GM12878 (cell line): Measurements from ENCODE around the gene CCSER1. TPM values are rescaled to one million over a fixed set of nuclear protein-coding genes. Genes with fewer than 3 reads are reported as not detected.
"Not testable (repeated sequence)": the region's sequence is repeated elsewhere in the genome, so short reads cannot be mapped to it uniquely, and the experiment has no call there.

Experiments used
- ATAC-seq: fragments of 200-7000 bp; cut with Tn5 transposase; 3 replicates; pipeline ENCODE4 v1.9.1; 2020; ENCODE audit warnings: mild to moderate bottlenecking, moderate library complexity
- BruUV-seq: library from RNA; stranded (reverse); fragments of 400-500 nt; replicated peaks from 2 replicates; lab custom pipeline; 2021; lab: Mats Ljungman, UMichigan
- CTCF ChIA-PET: fragments of 300-600 bp; sonication (Branson Sonifier 250); formaldehyde crosslinking; extraction: SDS; loops from one replicate; lab custom pipeline; 2021; ENCODE audit warnings: inconsistent platforms; lab: Yijun Ruan, JAX
- POLR2A ChIA-PET: fragments of 350-600 bp; formaldehyde crosslinking; extraction: SDS; loops from one replicate; lab custom pipeline; 2021; ENCODE audit warnings: inconsistent platforms; lab: Charles Lee
- RAD21 ChIA-PET: fragments of 300-600 bp; sonication (Branson Sonifier 250); formaldehyde crosslinking; loops from one replicate; lab custom pipeline; 2023; ENCODE audit warnings: antibody characterized with exemption; ENCODE audit not compliant: unreplicated experiment; lab: Charles Lee
- SMC1A ChIA-PET: fragments of 300-600 bp; sonication (Branson Sonifier 250); formaldehyde crosslinking; loops from one replicate; lab custom pipeline; 2023; ENCODE audit not compliant: unreplicated experiment, uncharacterized antibody; lab: Charles Lee
- DNase-seq: peaks from one replicate; pipeline ENCODE4 v3.0.0-alpha.2; 2011; ENCODE audit warnings: low read depth, low spot score
- FAIRE-seq: peaks from 3 replicates; lab custom pipeline; 2011; peaks lifted over from hg19 to GRCh38; lab: Jason Lieb, UNC
- H2AFZ ChIP-seq: 2 replicates; pipeline ENCODE4 v1.6.0; 2011; ENCODE audit warnings: low read depth, low read length, control low read depth; ENCODE audit not compliant: control insufficient read depth
- H3K27ac ChIP-seq: 2 replicates; pipeline ENCODE4 v1.5.1; 2011; ENCODE audit warnings: control low read depth; ENCODE audit not compliant: control insufficient read depth, insufficient read depth
- H3K27me3 ChIP-seq, 2 experiments: replicated peaks in 1 of 2; 2 replicates each; pipeline versions ENCODE4 v1.6.0 to v1.6.1; 2011; ENCODE audit warnings: low read length in 1 of 2; ENCODE audit not compliant: control insufficient read depth in 2 of 2, insufficient read depth in 2 of 2
- H3K36me3 ChIP-seq, 2 experiments: 2 replicates each; pipeline ENCODE4 v1.5.1; 2011; ENCODE audit warnings: low read length in 1 of 2; ENCODE audit not compliant: control insufficient read depth in 2 of 2, insufficient read depth in 2 of 2
- H3K4me1 ChIP-seq: 2 replicates; pipeline ENCODE4 v1.6.1; 2011; ENCODE audit warnings: mild to moderate bottlenecking, low read length, moderate library complexity, mixed read lengths; ENCODE audit not compliant: control insufficient read depth, insufficient read depth
- H3K4me2 ChIP-seq: 2 replicates; pipeline ENCODE4 v1.6.0; 2011; ENCODE audit warnings: control low read depth; ENCODE audit not compliant: control insufficient read depth, insufficient read depth
- H3K4me3 ChIP-seq: fragments of 200-600 bp; sonication (generic); 2 replicates; pipeline ENCODE4 v1.5.1; 2016
- H3K79me2 ChIP-seq: 2 replicates; pipeline ENCODE4 v1.6.0; 2011; ENCODE audit warnings: low read length; ENCODE audit not compliant: control insufficient read depth, insufficient read depth
- H3K9ac ChIP-seq: 2 replicates; pipeline ENCODE4 v1.8.0; 2011; ENCODE audit warnings: low read length, control low read depth, mixed read lengths; ENCODE audit not compliant: control insufficient read depth, insufficient read depth
- H3K9me3 ChIP-seq: replicated peaks from 3 replicates; pipeline ENCODE4 v1.5.1; 2011; ENCODE audit warnings: mild to moderate bottlenecking, low read length; ENCODE audit not compliant: control insufficient read depth, insufficient read depth
- H4K20me1 ChIP-seq: 2 replicates; pipeline ENCODE4 v1.6.0; 2011; ENCODE audit not compliant: control insufficient read depth, insufficient read depth
- BCL11A ChIP-seq: IDR thresholded peaks from 2 replicates; pipeline ENCODE4 v1.6.1; 2011; ENCODE audit warnings: low read depth, low read length
- BHLHE40 ChIP-seq, 2 experiments: fragments of 450-650 bp in 1 of 2; IDR thresholded peaks; 2 replicates each; pipeline ENCODE4 v1.6.1; 2011 to 2017; ENCODE audit warnings: low read depth in 2 of 2, borderline replicate concordance in 1 of 2, improper control_type of control experiment in 1 of 2, low read length in 1 of 2, mild to moderate bottlenecking in 1 of 2
- CREB1 ChIP-seq: IDR thresholded peaks from 2 replicates; pipeline ENCODE4 v1.6.1; 2012; ENCODE audit warnings: low read depth, mild to moderate bottlenecking, inconsistent platforms
- HDAC6 ChIP-seq: fragments of 200-600 bp; sonication (generic); IDR thresholded peaks from one replicate; pipeline ENCODE4 v1.8.0; 2017; ENCODE audit warnings: antibody characterized with exemption; ENCODE audit not compliant: unreplicated experiment
- MEF2B ChIP-seq: fragments of 450-650 bp; IDR thresholded peaks from 2 replicates; pipeline ENCODE4 v1.6.1; 2018; ENCODE audit warnings: mild to moderate bottlenecking, moderate library complexity; ENCODE audit not compliant: partially characterized antibody, poor library complexity, severe bottlenecking
- MTA2 ChIP-seq: fragments of 450-650 bp; IDR thresholded peaks from 2 replicates; pipeline ENCODE4 v1.6.1; 2016; ENCODE audit warnings: low read depth, mild to moderate bottlenecking, moderate library complexity
- WGBS: methylation state at CpG from one replicate; pipeline ENCODE4 v1.1.6; 2016; ENCODE audit warnings: low lambda C conversion rate; ENCODE audit not compliant: insufficient replicate concordance, insufficient coverage; ENCODE audit errors: missing lambda C conversion rate; 5-methylcytosine and 5-hydroxymethylcytosine counted together
- in situ Hi-C: fragments of 300-500 bp; cut with MboI; formaldehyde crosslinking; loops from 9 replicates; pipeline ENCODE4 v1.14.3; 2018; ENCODE audit warnings: mixed read lengths
- intact Hi-C: fragments of 100-400 bp; cut with micrococcal nuclease; formaldehyde crosslinking; loops from one replicate; pipeline ENCODE4 v1.14.2; 2022; ENCODE audit not compliant: unreplicated experiment
- polyA plus RNA-seq, 11 experiments: library from polyadenylated mRNA; depleted of rRNA in 4 of 11; unstranded in 6 of 11; stranded (reverse) in 5 of 11; fragments of >200 nt; fragmentation: Nextera tagmentation in 4 of 11; fragmentation: Illumina TruSeq in 1 of 11; extraction: Ambion mirVana in 4 of 11; extraction: Trizol in 1 of 11; gene quantifications; 1 replicate in 1 of 11; 2 replicates in 10 of 11; pipeline versions ENCODE4 v1.2.1 to v1.2.3, GENCODE V29; 2011 to 2016; ENCODE audit warnings: inconsistent platforms in 2 of 11, missing spikeins in 2 of 11, low read depth in 1 of 11
- total RNA-seq, 4 experiments: library from RNA; depleted of rRNA in 3 of 4; stranded (reverse); fragments of >200 nt in 3 of 4; fragmentation: Illumina TruSeq in 1 of 4; extraction: Trizol in 1 of 4; gene quantifications; 2 replicates each; pipeline versions ENCODE4 v1.2.1 to v1.2.3, GENCODE V29; 2013 to 2021

The CCSER1 gene
- total and polyA plus RNA-seq, 10 of the 15 experiments (the other 5 are each of a cell fraction or from before 2014, with no cell fraction given) = 0.22 to 2.7 (median 1.0) TPM

DNA sequence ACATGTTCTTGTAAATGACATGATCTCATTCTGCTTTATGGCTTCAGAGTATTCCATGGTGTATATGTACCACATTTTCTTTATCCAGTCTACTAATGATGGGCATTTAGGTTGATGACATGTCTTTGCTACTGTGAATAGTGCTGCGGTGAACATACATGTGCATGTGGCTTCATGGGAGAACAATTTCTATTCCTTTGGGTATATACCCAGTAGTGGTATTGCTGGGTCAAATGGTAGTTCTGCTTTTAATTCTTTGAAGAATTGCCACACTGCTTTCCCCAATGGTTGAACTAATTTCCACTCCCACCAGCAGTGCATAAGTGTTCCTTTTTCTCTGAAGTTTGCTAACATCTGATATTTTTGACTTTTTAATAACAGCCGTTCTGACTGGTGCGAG lies 1080.3 kb downstream of the CCSER1 start:
- SMC1A ChIA-PET = no interaction called here
- WGBS = 31% methylated on average over 3 of the region's 3 CpGs
- intact Hi-C loops = no loop called here

DNA sequence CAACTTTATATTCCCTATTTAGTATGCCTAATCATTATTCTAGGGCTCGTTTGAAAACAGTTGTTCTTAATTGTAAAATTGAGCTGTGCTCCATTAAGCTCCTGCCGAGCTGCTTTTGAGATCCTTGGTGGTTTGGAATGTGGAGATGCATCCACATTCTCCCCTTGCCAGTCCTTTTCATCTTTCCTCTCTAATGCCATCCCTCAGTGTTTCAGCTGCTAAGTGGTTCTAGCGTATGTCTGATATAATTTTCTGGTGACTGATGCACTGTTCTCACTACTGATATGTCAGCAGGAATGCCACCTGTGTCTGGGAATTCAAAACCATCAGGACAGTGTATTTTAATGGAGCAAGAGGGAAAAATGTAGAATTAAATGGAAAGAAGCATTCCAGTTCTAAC lies 1085.0 kb downstream of the CCSER1 start:
- no peaks in the 10 kb centered on the region for H4K20me1 ChIP-seq
- H3K9me3 ChIP-seq = no peaks in the 10 kb centered on the region
- ChIA-PET SMC1A (no interaction called here), RAD21 (no interaction called here), CTCF (no interaction called here), POLR2A (no interaction called here)
- H3K4me3 ChIP-seq = no peak overlapping the region
- no peak for FAIRE-seq
- DNase-seq = no peak
- H3K27ac ChIP-seq = no peak overlapping the region
- intact Hi-C loops = no loop called here
- no peaks in the 10 kb centered on the region for H3K27me3 ChIP-seq
- H2AFZ ChIP-seq = no peak overlapping the region
- in situ Hi-C loops = no loop called here
- ATAC-seq = no peak
- H3K4me2 ChIP-seq = no peak overlapping the region
- H3K9ac ChIP-seq = no peak overlapping the region
- no peak for TF ChIP-seq CREB1
- H3K79me2 ChIP-seq = no peaks in the 10 kb centered on the region
- H3K36me3 ChIP-seq = no peaks in the 10 kb centered on the region
- no peaks in the 10 kb centered on the region for H3K4me1 ChIP-seq
- WGBS = 2% methylated on average over 3 of the region's 3 CpGs
- BruUV-seq = no TSS peak

More for the DNA sequence above, 1080.3 kb downstream of the CCSER1 start:
- Histone ChIP-seq H3K36me3 (no peaks in the 10 kb centered on the region), H4K20me1 (no peaks in the 10 kb centered on the region), H3K4me3 (no peak overlapping the region), H3K4me1 (no peaks in the 10 kb centered on the region), H3K4me2 (no peak overlapping the region), H3K27ac (no peak overlapping the region), H3K9ac (no peak overlapping the region), H2AFZ (no peak overlapping the region), H3K9me3 (no peaks in the 10 kb centered on the region), H3K79me2 (no peaks in the 10 kb centered on the region), H3K27me3 (no peaks in the 10 kb centered on the region)
- peak; percentile 49 for ATAC-seq
- no TSS peak for BruUV-seq
- RAD21 ChIA-PET = no interaction called here
- TF ChIP-seq HDAC6 (no peak), BHLHE40 (IDR thresholded peaks at IDR 0.05; ENCODE audit: borderline replicate concordance in 1 of 2, low read depth in 2 of 2, low read length in 1 of 2) (peak in 1 of 2 experiments; percentile 71; a peak in 2 of 4 replicates), MEF2B (peak; percentile 72), BCL11A (no peak), MTA2 (peak; percentile 34; the same call in 1 of the 2 replicates)
- POLR2A ChIA-PET = no interaction called here
- CTCF ChIA-PET = no interaction called here
- no peak for FAIRE-seq
- in situ Hi-C loops = no loop called here
- DNase-seq = no peak

DNA sequence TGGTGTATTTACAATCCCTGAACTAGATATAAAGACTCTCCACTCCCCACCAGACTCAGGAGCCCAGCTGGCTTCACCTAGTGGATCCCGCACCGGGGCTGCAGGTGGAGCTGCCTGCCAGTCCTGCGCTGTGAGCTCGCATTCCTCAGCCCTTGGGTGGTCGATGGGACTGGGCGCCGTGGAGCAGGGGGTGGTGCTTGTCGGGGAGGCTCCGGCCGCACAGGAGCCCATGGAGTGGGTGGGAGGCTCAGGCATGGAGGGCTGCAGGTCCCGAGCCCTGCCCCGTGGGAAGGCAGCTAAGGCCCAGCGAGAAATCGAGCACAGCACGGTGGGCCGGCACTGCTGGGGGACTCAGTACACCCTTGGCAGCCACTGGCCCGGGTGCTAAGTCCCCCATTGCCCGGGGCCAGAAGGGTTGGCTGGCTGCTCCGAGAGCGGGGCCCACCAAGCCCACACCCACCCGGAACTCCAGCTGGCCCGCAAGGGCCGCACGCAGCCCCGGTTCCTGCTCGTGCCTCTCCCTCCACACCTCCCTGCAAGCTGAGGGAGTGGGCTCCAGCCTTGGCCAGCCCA lies 1090.7 kb downstream of the CCSER1 start:
- FAIRE-seq, DNase-seq, H3K9me3 ChIP-seq, H3K9ac ChIP-seq, H3K27me3 ChIP-seq, BruUV-seq, H3K27ac ChIP-seq, ATAC-seq, H3K4me3 ChIP-seq, H3K4me2 ChIP-seq, in situ Hi-C loops, intact Hi-C loops, H3K36me3 ChIP-seq, H3K79me2 ChIP-seq, POLR2A ChIA-PET, H4K20me1 ChIP-seq, H2AFZ ChIP-seq, H3K4me1 ChIP-seq, CTCF ChIA-PET, RAD21 ChIA-PET: not testable (repeated sequence)
- SMC1A ChIA-PET = interaction anchor here (1.3 kb wide), 1 partner anchor 44 kb away, joined by 3 read pairs; no protein-coding TSS in a partner anchor
- 58% methylated on average over 20 of the region's 26 CpGs for WGBS
